ENCODE results near the gene OR51V1. TPM values are rescaled to one million over a fixed set of nuclear protein-coding genes. Genes with fewer than 3 reads are reported as not detected.

Gene OR51V1
- total RNA-seq, 1 donor from 2014 or later = not detected

GRCh38 chr11:5232176-5232575, 31.7 kb upstream of the OR51V1 start:
- no peak overlapping the region for H2AFZ ChIP-seq (replicated peaks)
- no peak for TF ChIP-seq CTCF (IDR thresholded peaks at IDR 0.05)
- TF ChIP-seq EZH2phosphoT487 (IDR thresholded peaks at IDR 0.05) = no peak
- TF ChIP-seq EZH2 (IDR thresholded peaks at IDR 0.05) = no peak
- H3K36me3 ChIP-seq = no peaks in the 10 kb centered on the region
- no peak overlapping the region for H3K27ac ChIP-seq
- no peak overlapping the region for H3K4me2 ChIP-seq
- H3K27ac Mint-ChIP-seq = no peak overlapping the region
- H3K9me3 Mint-ChIP-seq = no peaks in the 10 kb centered on the region
- H3K27me3 Mint-ChIP-seq (ENCODE audit: insufficient read depth, low read depth) = no peaks in the 10 kb centered on the region
- no peaks in the 10 kb centered on the region for H3F3A ChIP-seq (ENCODE audit: low read depth)
- H3K4me3 ChIP-seq = no peak overlapping the region
- no peaks in the 10 kb centered on the region for H4K20me1 ChIP-seq (ENCODE audit: low read depth)
- DNase-seq (ENCODE audit: low spot score) = no peak
- H3K9ac ChIP-seq = no peak overlapping the region
- no peak overlapping the region for H3K4me3 Mint-ChIP-seq
- H3K36me3 Mint-ChIP-seq = no peaks in the 10 kb centered on the region
- H3K79me2 ChIP-seq (ENCODE audit: low read depth) = no peaks in the 10 kb centered on the region
- no peaks in the 10 kb centered on the region for H3K4me1 ChIP-seq
- no peaks in the 10 kb centered on the region for H3K27me3 ChIP-seq
- H3K4me1 Mint-ChIP-seq = no peaks in the 10 kb centered on the region
- no peaks in the 10 kb centered on the region for H3K9me3 ChIP-seq (ENCODE audit: low read depth)

- Mint-ChIP-seq H3K27ac (no peak overlapping the region), H3K4me1 (no peaks in the 10 kb centered on the region), H3K4me3 (no peak overlapping the region), H3K36me3 (no peaks in the 10 kb centered on the region), H3K27me3 (ENCODE audit: insufficient read depth, low read depth) (no peaks in the 10 kb centered on the region), H3K9me3 (no peaks in the 10 kb centered on the region)
- Histone ChIP-seq H3K4me1 (no peaks in the 10 kb centered on the region), H3K9ac (no peak overlapping the region), H2AFZ (replicated peaks) (no peak overlapping the region), H4K20me1 (ENCODE audit: low read depth) (no peaks in the 10 kb centered on the region), H3K4me3 (no peak overlapping the region), H3K79me2 (ENCODE audit: low read depth) (no peaks in the 10 kb centered on the region), H3K9me3 (ENCODE audit: low read depth) (no peaks in the 10 kb centered on the region), H3K4me2 (no peak overlapping the region), H3K27ac (no peak overlapping the region), H3F3A (ENCODE audit: low read depth) (no peaks in the 10 kb centered on the region), H3K27me3 (no peaks in the 10 kb centered on the region), H3K36me3 (no peaks in the 10 kb centered on the region)
- no peak for DNase-seq (ENCODE audit: low spot score)
- TF ChIP-seq CTCF (IDR thresholded peaks at IDR 0.05) (no peak), EZH2 (IDR thresholded peaks at IDR 0.05) (no peak), EZH2phosphoT487 (IDR thresholded peaks at IDR 0.05) (no peak)
These were observed 30.6 kb upstream of the OR51V1 start for GRCh38 chr11:5231111-5231510.

GRCh38 chr11:5230266-5230665, 29.8 kb upstream of the OR51V1 start:
- Histone ChIP-seq H3K79me2 (ENCODE audit: low read depth) (no peaks in the 10 kb centered on the region), H3K4me3 (no peak overlapping the region), H3K9me3 (ENCODE audit: low read depth) (no peaks in the 10 kb centered on the region), H3K27me3 (no peaks in the 10 kb centered on the region), H3K4me2 (no peak overlapping the region), H3K4me1 (no peaks in the 10 kb centered on the region), H2AFZ (replicated peaks) (no peak overlapping the region), H3F3A (ENCODE audit: low read depth) (no peaks in the 10 kb centered on the region), H4K20me1 (ENCODE audit: low read depth) (no peaks in the 10 kb centered on the region), H3K36me3 (no peaks in the 10 kb centered on the region), H3K27ac (no peak overlapping the region), H3K9ac (no peak overlapping the region)
- Mint-ChIP-seq H3K4me3 (no peak overlapping the region), H3K9me3 (no peaks in the 10 kb centered on the region), H3K27ac (no peak overlapping the region), H3K36me3 (no peaks in the 10 kb centered on the region), H3K27me3 (ENCODE audit: insufficient read depth, low read depth) (no peaks in the 10 kb centered on the region), H3K4me1 (no peaks in the 10 kb centered on the region)
- DNase-seq (ENCODE audit: low spot score) = no peak
- no peak for TF ChIP-seq EZH2phosphoT487 (IDR thresholded peaks at IDR 0.05)
- TF ChIP-seq EZH2 (IDR thresholded peaks at IDR 0.05) = no peak
- no peak for TF ChIP-seq CTCF (IDR thresholded peaks at IDR 0.05)
